Skeletal muscle satellite cell (primary cell): ENCODE data around the gene ADAMTS14.

ENCODE experiments used
- H3K27me3 ChIP-seq: 2 replicates; pipeline ENCODE4 v1.7.0; 2013; ENCODE audit warnings: low read length; ENCODE audit not compliant: control insufficient read depth, insufficient read depth
- H3K36me3 ChIP-seq: 2 replicates; pipeline ENCODE4 v1.7.0; 2013; ENCODE audit warnings: mild to moderate bottlenecking, control low read depth, low read length; ENCODE audit not compliant: insufficient read depth
- H3K4me1 ChIP-seq: 2 replicates; pipeline ENCODE4 v1.7.0; 2013; ENCODE audit warnings: low read length; ENCODE audit not compliant: control insufficient read depth, insufficient read depth
- H3K4me2 ChIP-seq: 2 replicates; pipeline ENCODE4 v1.7.0; 2013; ENCODE audit warnings: mild to moderate bottlenecking, low read length
- H3K4me3 ChIP-seq: 2 replicates; pipeline ENCODE4 v1.7.0; 2013; ENCODE audit warnings: low read length
- H3K9ac ChIP-seq: 2 replicates; pipeline ENCODE4 v1.7.0; 2013; ENCODE audit warnings: mild to moderate bottlenecking, low read depth, low read length, moderate library complexity
- H3K9me3 ChIP-seq: replicated peaks from 2 replicates; pipeline ENCODE4 v1.7.0; 2013; ENCODE audit warnings: mild to moderate bottlenecking, control low read depth, low read length

Gene ADAMTS14

GRCh38 chr10:70702190-70702763 is 30.0 kb downstream of the ADAMTS14 start:
- H3K9me3 ChIP-seq, result no peaks in the 10 kb centered on the region
- H3K4me3 ChIP-seq, result no peak overlapping the region
- no peak overlapping the region for H3K4me2 ChIP-seq
- H3K4me1 ChIP-seq, result no peaks in the 10 kb centered on the region
- H3K27me3 ChIP-seq, result no peaks in the 10 kb centered on the region
- H3K9ac ChIP-seq, result no peak overlapping the region
- no peaks in the 10 kb centered on the region for H3K36me3 ChIP-seq

GRCh38 chr10:70704211-70704610 is 31.9 kb downstream of the ADAMTS14 start:
- Histone ChIP-seq H3K9ac (no peak overlapping the region), H3K4me1 (no peaks in the 10 kb centered on the region), H3K4me2 (no peak overlapping the region), H3K36me3 (no peaks in the 10 kb centered on the region), H3K27me3 (no peaks in the 10 kb centered on the region), H3K4me3 (no peak overlapping the region), H3K9me3 (no peaks in the 10 kb centered on the region)

- H3K27me3 ChIP-seq, result no peaks in the 10 kb centered on the region
- no peaks in the 10 kb centered on the region for H3K4me1 ChIP-seq
- H3K9ac ChIP-seq, result no peak overlapping the region
These were observed 33.0 kb downstream of the ADAMTS14 start for GRCh38 chr10:70705121-70705861.

GRCh38 chr10:70711177-70711576 is 38.9 kb downstream of the ADAMTS14 start:
- no peaks in the 10 kb centered on the region for H3K27me3 ChIP-seq

More at GRCh38 chr10:70705121-70705861, 33.0 kb downstream of the ADAMTS14 start:
- Histone ChIP-seq H3K4me2 (no peak overlapping the region), H3K36me3 (no peaks in the 10 kb centered on the region), H3K4me3 (no peak overlapping the region), H3K9me3 (no peaks in the 10 kb centered on the region)

GRCh38 chr10:70711911-70712310 is 39.6 kb downstream of the ADAMTS14 start:
- Histone ChIP-seq H3K4me3 (no peak overlapping the region), H3K36me3 (no peaks in the 10 kb centered on the region), H3K9ac (no peak overlapping the region), H3K27me3 (no peaks in the 10 kb centered on the region), H3K4me1 (peaks cover 9% of the 10 kb centered on the region), H3K9me3 (no peaks in the 10 kb centered on the region), H3K4me2 (no peak overlapping the region)

More at GRCh38 chr10:70711177-70711576, 38.9 kb downstream of the ADAMTS14 start:
- Histone ChIP-seq H3K4me3 (no peak overlapping the region), H3K4me2 (no peak overlapping the region), H3K4me1 (peaks cover 7% of the 10 kb centered on the region), H3K9me3 (no peaks in the 10 kb centered on the region), H3K9ac (no peak overlapping the region), H3K36me3 (no peaks in the 10 kb centered on the region)

GRCh38 chr10:70714245-70714644 is 41.9 kb downstream of the ADAMTS14 start:
- H3K4me1 ChIP-seq, result peaks cover 9% of the 10 kb centered on the region
- H3K4me3 ChIP-seq, result no peak overlapping the region
- no peaks in the 10 kb centered on the region for H3K36me3 ChIP-seq
- H3K9me3 ChIP-seq, result no peaks in the 10 kb centered on the region
- H3K27me3 ChIP-seq, result no peaks in the 10 kb centered on the region
- H3K9ac ChIP-seq, result no peak overlapping the region
- H3K4me2 ChIP-seq, result no peak overlapping the region

GRCh38 chr10:70714951-70715350 is 42.6 kb downstream of the ADAMTS14 start:
- no peak overlapping the region for H3K4me2 ChIP-seq
- H3K36me3 ChIP-seq, result no peaks in the 10 kb centered on the region
- H3K27me3 ChIP-seq, result no peaks in the 10 kb centered on the region
- no peak overlapping the region for H3K9ac ChIP-seq
- H3K9me3 ChIP-seq, result no peaks in the 10 kb centered on the region
- H3K4me3 ChIP-seq, result no peak overlapping the region
- peaks cover 9% of the 10 kb centered on the region for H3K4me1 ChIP-seq

- peaks cover 9% of the 10 kb centered on the region for H3K4me1 ChIP-seq
- H3K9me3 ChIP-seq, result no peaks in the 10 kb centered on the region
- H3K36me3 ChIP-seq, result peaks cover 2% of the 10 kb centered on the region
- no peak overlapping the region for H3K9ac ChIP-seq
- no peak overlapping the region for H3K4me3 ChIP-seq
- H3K27me3 ChIP-seq, result no peaks in the 10 kb centered on the region
- peak overlapping the region; percentile 21 for H3K4me2 ChIP-seq
These were observed 43.8 kb downstream of the ADAMTS14 start for GRCh38 chr10:70715853-70716795.

- H3K9ac ChIP-seq, result no peak overlapping the region
- no peak overlapping the region for H3K4me2 ChIP-seq
- no peaks in the 10 kb centered on the region for H3K9me3 ChIP-seq
- H3K4me3 ChIP-seq, result no peak overlapping the region
- peaks cover 11% of the 10 kb centered on the region for H3K4me1 ChIP-seq
- H3K36me3 ChIP-seq, result peaks cover 2% of the 10 kb centered on the region
- no peaks in the 10 kb centered on the region for H3K27me3 ChIP-seq
These were observed 50.6 kb downstream of the ADAMTS14 start for GRCh38 chr10:70722820-70723424.

- H3K9me3 ChIP-seq, result no peaks in the 10 kb centered on the region
- peaks cover 2% of the 10 kb centered on the region for H3K36me3 ChIP-seq
- no peak overlapping the region for H3K4me2 ChIP-seq
- H3K27me3 ChIP-seq, result no peaks in the 10 kb centered on the region
- H3K4me1 ChIP-seq, result peaks cover 11% of the 10 kb centered on the region
- no peak overlapping the region for H3K9ac ChIP-seq
- H3K4me3 ChIP-seq, result no peak overlapping the region
These were observed 51.5 kb downstream of the ADAMTS14 start for GRCh38 chr10:70723771-70724170.

GRCh38 chr10:70726909-70727495 is 54.7 kb downstream of the ADAMTS14 start:
- Histone ChIP-seq H3K4me3 (no peak overlapping the region), H3K9me3 (no peaks in the 10 kb centered on the region), H3K4me1 (peaks cover 11% of the 10 kb centered on the region), H3K9ac (no peak overlapping the region), H3K4me2 (no peak overlapping the region), H3K36me3 (no peaks in the 10 kb centered on the region), H3K27me3 (no peaks in the 10 kb centered on the region)
